Activated naive CD8-positive, alpha-beta T cell treated with anti-CD3 and anti-CD28 coated beads, Interleukin-2, amount 10 ng/mL, durations not matched to agents 7 days and 5 days (primary cell): ENCODE results near the gene DRD2. TPM values are rescaled to one million over a fixed set of nuclear protein-coding genes. Genes with fewer than 3 reads are reported as not detected.

ENCODE experiments used
- ATAC-seq: fragments of 150-1000 bp; cut with Tn5 transposase; one replicate; pipeline ENCODE4 v1.10.0; 2021; ENCODE audit warnings: low read depth, moderate library complexity
- POLR2A ChIA-PET: fragments of 350-600 bp; sonication (Branson Sonifier 250); formaldehyde crosslinking; loops from one replicate; lab custom pipeline; 2021; ENCODE audit warnings: antibody characterized with exemption; lab: Charles Lee
- DNase-seq: peaks from one replicate; pipeline ENCODE4 v3.0.0; 2021
- H3K27ac Mint-ChIP-seq: one replicate; pipeline ENCODE4 v1.8.0; 2022; ENCODE audit warnings: mild to moderate bottlenecking, mixed read lengths
- H3K27me3 Mint-ChIP-seq: one replicate; pipeline ENCODE4 v1.8.0; 2022; ENCODE audit warnings: mild to moderate bottlenecking, moderate library complexity, mixed read lengths
- H3K36me3 Mint-ChIP-seq: one replicate; pipeline ENCODE4 v1.8.0; 2021; ENCODE audit warnings: mild to moderate bottlenecking, mixed read lengths
- H3K4me1 Mint-ChIP-seq: one replicate; pipeline ENCODE4 v1.8.0; 2021; ENCODE audit warnings: mixed read lengths
- H3K4me3 Mint-ChIP-seq: one replicate; pipeline ENCODE4 v1.8.0; 2022; ENCODE audit warnings: mild to moderate bottlenecking, moderate library complexity, mixed read lengths
- H3K9me3 Mint-ChIP-seq: one replicate; pipeline ENCODE4 v1.8.0; 2021; ENCODE audit warnings: mixed read lengths
- total RNA-seq, 2 experiments: library from RNA; stranded (reverse); gene quantifications; one replicate each; pipeline ENCODE4 v1.2.3, GENCODE V29; 2021

Gene DRD2
- total RNA-seq, 2 experiments from 2014 or later: not detected

- no peak for ATAC-seq
- H3K9me3 Mint-ChIP-seq: no peaks in the 10 kb centered on the region
- H3K4me1 Mint-ChIP-seq: peaks cover 3% of the 10 kb centered on the region
- H3K27me3 Mint-ChIP-seq: peaks cover 13% of the 10 kb centered on the region
- no peak for DNase-seq
- no peaks in the 10 kb centered on the region for H3K36me3 Mint-ChIP-seq
- H3K4me3 Mint-ChIP-seq: no peak overlapping the region
- POLR2A ChIA-PET: no interaction called here
- H3K27ac Mint-ChIP-seq: no peak overlapping the region
Measured at GRCh38 chr11:113447621-113448315, 27.4 kb downstream of the DRD2 start.

GRCh38 chr11:113446938-113447337 is 28.3 kb downstream of the DRD2 start:
- DNase-seq: no peak
- POLR2A ChIA-PET: no interaction called here
- H3K4me1 Mint-ChIP-seq: peaks cover 3% of the 10 kb centered on the region
- peaks cover 20% of the 10 kb centered on the region for H3K27me3 Mint-ChIP-seq
- no peaks in the 10 kb centered on the region for H3K9me3 Mint-ChIP-seq
- H3K36me3 Mint-ChIP-seq: no peaks in the 10 kb centered on the region
- no peak overlapping the region for H3K4me3 Mint-ChIP-seq
- no peak overlapping the region for H3K27ac Mint-ChIP-seq
- no peak for ATAC-seq

GRCh38 chr11:113446112-113446511 is 29.1 kb downstream of the DRD2 start:
- H3K4me3 Mint-ChIP-seq: no peak overlapping the region

GRCh38 chr11:113444502-113445123 is 30.6 kb downstream of the DRD2 start:
- no peaks in the 10 kb centered on the region for H3K9me3 Mint-ChIP-seq

More at GRCh38 chr11:113446112-113446511, 29.1 kb downstream of the DRD2 start:
- Mint-ChIP-seq H3K27me3 (peaks cover 19% of the 10 kb centered on the region), H3K27ac (no peak overlapping the region), H3K9me3 (no peaks in the 10 kb centered on the region), H3K4me1 (peaks cover 3% of the 10 kb centered on the region), H3K36me3 (no peaks in the 10 kb centered on the region)
- no peak for DNase-seq
- ATAC-seq: no peak
- POLR2A ChIA-PET: no interaction called here

GRCh38 chr11:113440816-113441215 is 34.4 kb downstream of the DRD2 start:
- POLR2A ChIA-PET: no interaction called here
- DNase-seq (no peak), ATAC-seq (no peak)
- H3K27ac Mint-ChIP-seq: no peak overlapping the region
- H3K4me3 Mint-ChIP-seq: no peak overlapping the region
- H3K36me3 Mint-ChIP-seq: no peaks in the 10 kb centered on the region
- no peaks in the 10 kb centered on the region for H3K9me3 Mint-ChIP-seq
- peaks cover 20% of the 10 kb centered on the region for H3K27me3 Mint-ChIP-seq
- no peaks in the 10 kb centered on the region for H3K4me1 Mint-ChIP-seq

More at GRCh38 chr11:113444502-113445123, 30.6 kb downstream of the DRD2 start:
- peaks cover 20% of the 10 kb centered on the region for H3K27me3 Mint-ChIP-seq
- H3K27ac Mint-ChIP-seq: no peak overlapping the region
- POLR2A ChIA-PET: no interaction called here
- no peak overlapping the region for H3K4me3 Mint-ChIP-seq
- H3K4me1 Mint-ChIP-seq: peaks cover 3% of the 10 kb centered on the region
- no peaks in the 10 kb centered on the region for H3K36me3 Mint-ChIP-seq
- DNase-seq (no peak), ATAC-seq (no peak)

GRCh38 chr11:113436672-113437252 is 38.4 kb downstream of the DRD2 start:
- POLR2A ChIA-PET: no interaction called here
- no peak overlapping the region for H3K4me3 Mint-ChIP-seq
- no peak overlapping the region for H3K27ac Mint-ChIP-seq
- DNase-seq (no peak), ATAC-seq (no peak)
- no peaks in the 10 kb centered on the region for H3K4me1 Mint-ChIP-seq
- no peaks in the 10 kb centered on the region for H3K36me3 Mint-ChIP-seq
- H3K9me3 Mint-ChIP-seq: no peaks in the 10 kb centered on the region
- H3K27me3 Mint-ChIP-seq: peaks cover 1% of the 10 kb centered on the region

GRCh38 chr11:113435190-113435968 is 39.8 kb downstream of the DRD2 start:
- no peaks in the 10 kb centered on the region for H3K9me3 Mint-ChIP-seq
- H3K4me3 Mint-ChIP-seq: no peak overlapping the region
- DNase-seq (no peak), ATAC-seq (no peak)
- peaks cover 1% of the 10 kb centered on the region for H3K27me3 Mint-ChIP-seq
- H3K27ac Mint-ChIP-seq: no peak overlapping the region
- POLR2A ChIA-PET: no interaction called here
- H3K4me1 Mint-ChIP-seq: no peaks in the 10 kb centered on the region
- no peaks in the 10 kb centered on the region for H3K36me3 Mint-ChIP-seq

- H3K36me3 Mint-ChIP-seq: no peaks in the 10 kb centered on the region
- POLR2A ChIA-PET: no interaction called here
- H3K4me3 Mint-ChIP-seq: no peak overlapping the region
- DNase-seq: no peak
- no peaks in the 10 kb centered on the region for H3K9me3 Mint-ChIP-seq
- H3K27me3 Mint-ChIP-seq: peaks cover 4% of the 10 kb centered on the region
- ATAC-seq: no peak
- H3K4me1 Mint-ChIP-seq: no peaks in the 10 kb centered on the region
- H3K27ac Mint-ChIP-seq: no peak overlapping the region
Measured at GRCh38 chr11:113431746-113432145, 43.5 kb downstream of the DRD2 start.

- POLR2A ChIA-PET: no interaction called here
- Mint-ChIP-seq H3K27ac (no peak overlapping the region), H3K9me3 (no peaks in the 10 kb centered on the region), H3K4me3 (no peak overlapping the region), H3K36me3 (no peaks in the 10 kb centered on the region), H3K27me3 (peaks cover 4% of the 10 kb centered on the region), H3K4me1 (no peaks in the 10 kb centered on the region)
- no peak for DNase-seq
- no peak for ATAC-seq
Measured at GRCh38 chr11:113426686-113427085, 48.5 kb downstream of the DRD2 start.

- no peak overlapping the region for H3K27ac Mint-ChIP-seq
- ATAC-seq: no peak
- peaks cover 1% of the 10 kb centered on the region for H3K4me1 Mint-ChIP-seq
- H3K4me3 Mint-ChIP-seq: no peak overlapping the region
- H3K36me3 Mint-ChIP-seq: no peaks in the 10 kb centered on the region
- peaks cover 4% of the 10 kb centered on the region for H3K27me3 Mint-ChIP-seq
- POLR2A ChIA-PET: no interaction called here
- H3K9me3 Mint-ChIP-seq: no peaks in the 10 kb centered on the region
- DNase-seq: no peak
Measured at GRCh38 chr11:113420808-113421207, 54.4 kb downstream of the DRD2 start.

GRCh38 chr11:113419454-113420003 is 55.7 kb downstream of the DRD2 start:
- Mint-ChIP-seq H3K4me3 (no peak overlapping the region), H3K9me3 (no peaks in the 10 kb centered on the region), H3K27me3 (peaks cover 4% of the 10 kb centered on the region), H3K36me3 (no peaks in the 10 kb centered on the region), H3K27ac (no peak overlapping the region), H3K4me1 (peaks cover 1% of the 10 kb centered on the region)
- POLR2A ChIA-PET: no interaction called here
- DNase-seq: no peak
- ATAC-seq: no peak

GRCh38 chr11:113417428-113417827 is 57.8 kb downstream of the DRD2 start:
- POLR2A ChIA-PET: no interaction called here
- Mint-ChIP-seq H3K4me3 (no peak overlapping the region), H3K36me3 (no peaks in the 10 kb centered on the region), H3K27ac (no peak overlapping the region), H3K27me3 (peaks cover 4% of the 10 kb centered on the region), H3K4me1 (peaks cover 1% of the 10 kb centered on the region), H3K9me3 (no peaks in the 10 kb centered on the region)
- no peak for DNase-seq
- ATAC-seq: no peak

GRCh38 chr11:113415343-113415742 is 59.9 kb downstream of the DRD2 start:
- POLR2A ChIA-PET: no interaction called here
- Mint-ChIP-seq H3K9me3 (no peaks in the 10 kb centered on the region), H3K36me3 (no peaks in the 10 kb centered on the region), H3K4me3 (no peak overlapping the region), H3K27ac (no peak overlapping the region), H3K4me1 (peaks cover 1% of the 10 kb centered on the region), H3K27me3 (peaks cover 4% of the 10 kb centered on the region)
- no peak for DNase-seq
- no peak for ATAC-seq
